GM23338 (cell line): ENCODE data around the gene TCP10L. TPM values are rescaled to one million over a fixed set of nuclear protein-coding genes. Genes with fewer than 3 reads are reported as not detected.

Experiments
- ATAC-seq: fragments of 200-7000 bp; cut with Tn5 transposase; 3 replicates; pipeline ENCODE4 v1.9.1; 2020
- DNase-seq: peaks from one replicate; pipeline ENCODE4 v3.0.0-alpha.2; 2015; ENCODE audit warnings: low spot score
- H2AFZ ChIP-seq: fragments of 200-600 bp; sonication (generic); 2 replicates; pipeline ENCODE4 v1.8.0; 2016; ENCODE audit warnings: antibody characterized with exemption, mild to moderate bottlenecking, moderate library complexity
- H3F3A ChIP-seq: fragments of 200-600 bp; sonication (generic); replicated peaks from 2 replicates; pipeline ENCODE4 v1.8.0; 2017; ENCODE audit warnings: antibody characterized with exemption, mixed run types, low read depth
- H3K27ac ChIP-seq: fragments of 200-600 bp; sonication (generic); 2 replicates; pipeline ENCODE4 v1.6.1; 2016; ENCODE audit warnings: low read depth
- H3K27me3 ChIP-seq: fragments of 200-600 bp; sonication (generic); 2 replicates; pipeline ENCODE4 v1.8.0; 2016; ENCODE audit warnings: mild to moderate bottlenecking, mixed run types, moderate library complexity; ENCODE audit not compliant: insufficient read depth
- H3K36me3 ChIP-seq: fragments of 200-600 bp; sonication (generic); 2 replicates; pipeline ENCODE4 v1.8.0; 2016; ENCODE audit warnings: mild to moderate bottlenecking; ENCODE audit not compliant: insufficient read depth
- H3K4me1 ChIP-seq: fragments of 200-600 bp; sonication (generic); 2 replicates; pipeline ENCODE4 v1.8.0; 2016; ENCODE audit warnings: mild to moderate bottlenecking, moderate library complexity; ENCODE audit not compliant: insufficient read depth
- H3K4me2 ChIP-seq: fragments of 200-600 bp; sonication (generic); 2 replicates; pipeline ENCODE4 v1.7.1; 2017; ENCODE audit warnings: mixed run types
- H3K4me3 ChIP-seq: fragments of 200-600 bp; sonication (generic); 2 replicates; pipeline ENCODE4 v1.6.1; 2016; ENCODE audit warnings: mixed run types
- H3K79me2 ChIP-seq: fragments of 200-600 bp; sonication (generic); replicated peaks from 2 replicates; pipeline ENCODE4 v1.8.0; 2017; ENCODE audit warnings: mild to moderate bottlenecking; ENCODE audit not compliant: insufficient read depth
- H3K9me2 ChIP-seq: fragments of 200-600 bp; sonication (generic); 2 replicates; pipeline ENCODE4 v1.8.0; 2017; ENCODE audit not compliant: insufficient read depth
- H4K20me1 ChIP-seq: fragments of 200-600 bp; sonication (generic); replicated peaks from 2 replicates; pipeline ENCODE4 v1.8.0; 2017; ENCODE audit warnings: mild to moderate bottlenecking; ENCODE audit not compliant: insufficient read depth
- H3K27ac Mint-ChIP-seq: 2 replicates; pipeline ENCODE4 v1.8.0; 2020; ENCODE audit warnings: inconsistent platforms, mild to moderate bottlenecking, moderate library complexity, mixed read lengths
- H3K27me3 Mint-ChIP-seq: 3 replicates; pipeline ENCODE4 v1.8.0; 2022; ENCODE audit warnings: low read depth, mild to moderate bottlenecking, moderate library complexity, mixed read lengths, inconsistent platforms; ENCODE audit not compliant: insufficient read depth, poor library complexity
- H3K36me3 Mint-ChIP-seq: 3 replicates; pipeline ENCODE4 v1.8.0; 2021; ENCODE audit warnings: low read depth, mild to moderate bottlenecking, inconsistent platforms, moderate library complexity, mixed read lengths
- H3K4me1 Mint-ChIP-seq: 3 replicates; pipeline ENCODE4 v1.8.0; 2020; ENCODE audit warnings: mild to moderate bottlenecking, inconsistent platforms, mixed read lengths
- H3K4me3 Mint-ChIP-seq: 3 replicates; pipeline ENCODE4 v1.8.0; 2021; ENCODE audit warnings: moderate library complexity, mild to moderate bottlenecking, inconsistent platforms, mixed read lengths
- H3K9me3 Mint-ChIP-seq: 3 replicates; pipeline ENCODE4 v1.8.0; 2020; ENCODE audit warnings: moderate library complexity, mild to moderate bottlenecking, inconsistent platforms, mixed read lengths
- CREB1 ChIP-seq: fragments of 250-450 bp; sonication (Bioruptor Pico); IDR thresholded peaks from 2 replicates; pipeline ENCODE4 v1.5.0; 2020; ENCODE audit warnings: low read depth, mild to moderate bottlenecking, moderate library complexity
- EZH2 ChIP-seq: fragments of 200-600 bp; sonication (generic); IDR thresholded peaks from one replicate; pipeline ENCODE4 v1.8.0; 2017; ENCODE audit warnings: antibody characterized with exemption, mild to moderate bottlenecking, low read depth; ENCODE audit not compliant: unreplicated experiment
- JUNB ChIP-seq: IDR thresholded peaks from one replicate; pipeline ENCODE4 v1.6.1; 2016; ENCODE audit warnings: antibody characterized with exemption; ENCODE audit not compliant: unreplicated experiment
- NANOG ChIP-seq: IDR thresholded peaks from 2 replicates; pipeline ENCODE4 v1.6.1; 2016; ENCODE audit warnings: antibody characterized with exemption, borderline replicate concordance
- POLR2AphosphoS5 ChIP-seq: IDR thresholded peaks from 2 replicates; pipeline ENCODE4 v1.6.1; 2016; ENCODE audit warnings: antibody characterized with exemption, low read depth
- STAT1 ChIP-seq: IDR thresholded peaks from one replicate; pipeline ENCODE4 v1.6.1; 2016; ENCODE audit warnings: antibody characterized with exemption; ENCODE audit not compliant: unreplicated experiment
- ZNF114 ChIP-seq: fragments of 250-450 bp; sonication (Bioruptor Pico); IDR thresholded peaks from 2 replicates; pipeline ENCODE4 v1.5.0; 2020; ENCODE audit warnings: mild to moderate bottlenecking, moderate library complexity
- ZNF331 ChIP-seq: fragments of 250-450 bp; sonication (Bioruptor Pico); IDR thresholded peaks from 2 replicates; pipeline ENCODE4 v1.5.0; 2020; ENCODE audit warnings: low read depth, mild to moderate bottlenecking, moderate library complexity
- polyA plus RNA-seq: library from polyadenylated mRNA; unstranded; fragments of >200 nt; fragmentation: Nextera tagmentation; extraction: Ambion mirVana; gene quantifications from 2 replicates; pipeline ENCODE4 v1.2.1, GENCODE V29; 2016
- total RNA-seq: library from RNA; depleted of rRNA; stranded (reverse); fragments of >200 nt; shearing (Covaris generic); gene quantifications from 2 replicates; pipeline ENCODE4 v1.2.3, GENCODE V29; 2014
- TF ChIP-seq, protein P1 (sequence below): IDR thresholded peaks from one replicate; pipeline ENCODE4 v1.6.1; 2018; ENCODE audit warnings: antibody characterized with exemption; ENCODE audit not compliant: unreplicated experiment
- TF ChIP-seq, protein P2 (sequence below), 2 experiments: fragments of 200-600 bp in 1 of 2; sonication (generic) in 1 of 2; conservative IDR thresholded peaks; 2 replicates each; pipeline versions ENCODE4 v1.5.1 to v1.6.1; 2016 to 2017; ENCODE audit warnings: antibody characterized with exemption in 2 of 2, low read depth in 2 of 2, mild to moderate bottlenecking in 2 of 2, moderate library complexity in 1 of 2

The TCP10L gene
- total and polyA plus RNA-seq, 2 experiments from 2014 or later = 0.10 to 0.65 TPM

DNA sequence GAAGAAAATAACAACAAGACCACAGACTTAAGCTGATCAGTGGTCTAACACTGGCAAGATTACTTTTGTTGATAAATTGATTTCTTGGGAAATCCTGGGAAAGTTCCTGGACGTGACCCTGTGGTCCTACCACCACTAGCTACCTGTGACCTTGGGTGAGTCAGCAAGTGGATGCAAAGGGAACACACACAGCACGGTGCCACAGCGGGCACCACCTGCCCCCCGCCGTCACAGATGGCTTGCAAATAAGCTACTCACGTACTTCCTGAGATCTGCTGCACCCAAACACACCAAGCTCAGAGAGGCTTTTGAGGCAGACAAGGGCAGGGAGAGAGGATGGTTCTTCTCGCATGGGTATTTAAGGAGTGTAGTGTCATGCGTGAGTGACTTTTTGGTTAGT is 14.2 kb upstream of the TCP10L start (continued):
- TF ChIP-seq, protein P1, sequence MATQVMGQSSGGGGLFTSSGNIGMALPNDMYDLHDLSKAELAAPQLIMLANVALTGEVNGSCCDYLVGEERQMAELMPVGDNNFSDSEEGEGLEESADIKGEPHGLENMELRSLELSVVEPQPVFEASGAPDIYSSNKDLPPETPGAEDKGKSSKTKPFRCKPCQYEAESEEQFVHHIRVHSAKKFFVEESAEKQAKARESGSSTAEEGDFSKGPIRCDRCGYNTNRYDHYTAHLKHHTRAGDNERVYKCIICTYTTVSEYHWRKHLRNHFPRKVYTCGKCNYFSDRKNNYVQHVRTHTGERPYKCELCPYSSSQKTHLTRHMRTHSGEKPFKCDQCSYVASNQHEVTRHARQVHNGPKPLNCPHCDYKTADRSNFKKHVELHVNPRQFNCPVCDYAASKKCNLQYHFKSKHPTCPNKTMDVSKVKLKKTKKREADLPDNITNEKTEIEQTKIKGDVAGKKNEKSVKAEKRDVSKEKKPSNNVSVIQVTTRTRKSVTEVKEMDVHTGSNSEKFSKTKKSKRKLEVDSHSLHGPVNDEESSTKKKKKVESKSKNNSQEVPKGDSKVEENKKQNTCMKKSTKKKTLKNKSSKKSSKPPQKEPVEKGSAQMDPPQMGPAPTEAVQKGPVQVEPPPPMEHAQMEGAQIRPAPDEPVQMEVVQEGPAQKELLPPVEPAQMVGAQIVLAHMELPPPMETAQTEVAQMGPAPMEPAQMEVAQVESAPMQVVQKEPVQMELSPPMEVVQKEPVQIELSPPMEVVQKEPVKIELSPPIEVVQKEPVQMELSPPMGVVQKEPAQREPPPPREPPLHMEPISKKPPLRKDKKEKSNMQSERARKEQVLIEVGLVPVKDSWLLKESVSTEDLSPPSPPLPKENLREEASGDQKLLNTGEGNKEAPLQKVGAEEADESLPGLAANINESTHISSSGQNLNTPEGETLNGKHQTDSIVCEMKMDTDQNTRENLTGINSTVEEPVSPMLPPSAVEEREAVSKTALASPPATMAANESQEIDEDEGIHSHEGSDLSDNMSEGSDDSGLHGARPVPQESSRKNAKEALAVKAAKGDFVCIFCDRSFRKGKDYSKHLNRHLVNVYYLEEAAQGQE = no peak
- TF ChIP-seq STAT1 (no peak), EZH2 (no peak), POLR2AphosphoS5 (no peak), JUNB (no peak), ZNF114 (CRISPR knock-in tag) (no peak), CREB1 (CRISPR knock-in tag) (no peak), ZNF331 (CRISPR knock-in tag) (no peak)
- TF ChIP-seq, protein P2, sequence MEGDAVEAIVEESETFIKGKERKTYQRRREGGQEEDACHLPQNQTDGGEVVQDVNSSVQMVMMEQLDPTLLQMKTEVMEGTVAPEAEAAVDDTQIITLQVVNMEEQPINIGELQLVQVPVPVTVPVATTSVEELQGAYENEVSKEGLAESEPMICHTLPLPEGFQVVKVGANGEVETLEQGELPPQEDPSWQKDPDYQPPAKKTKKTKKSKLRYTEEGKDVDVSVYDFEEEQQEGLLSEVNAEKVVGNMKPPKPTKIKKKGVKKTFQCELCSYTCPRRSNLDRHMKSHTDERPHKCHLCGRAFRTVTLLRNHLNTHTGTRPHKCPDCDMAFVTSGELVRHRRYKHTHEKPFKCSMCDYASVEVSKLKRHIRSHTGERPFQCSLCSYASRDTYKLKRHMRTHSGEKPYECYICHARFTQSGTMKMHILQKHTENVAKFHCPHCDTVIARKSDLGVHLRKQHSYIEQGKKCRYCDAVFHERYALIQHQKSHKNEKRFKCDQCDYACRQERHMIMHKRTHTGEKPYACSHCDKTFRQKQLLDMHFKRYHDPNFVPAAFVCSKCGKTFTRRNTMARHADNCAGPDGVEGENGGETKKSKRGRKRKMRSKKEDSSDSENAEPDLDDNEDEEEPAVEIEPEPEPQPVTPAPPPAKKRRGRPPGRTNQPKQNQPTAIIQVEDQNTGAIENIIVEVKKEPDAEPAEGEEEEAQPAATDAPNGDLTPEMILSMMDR (conservative IDR thresholded peaks at IDR 0.05; ENCODE audit: low read depth in 2 of 2) = no peak

DNA sequence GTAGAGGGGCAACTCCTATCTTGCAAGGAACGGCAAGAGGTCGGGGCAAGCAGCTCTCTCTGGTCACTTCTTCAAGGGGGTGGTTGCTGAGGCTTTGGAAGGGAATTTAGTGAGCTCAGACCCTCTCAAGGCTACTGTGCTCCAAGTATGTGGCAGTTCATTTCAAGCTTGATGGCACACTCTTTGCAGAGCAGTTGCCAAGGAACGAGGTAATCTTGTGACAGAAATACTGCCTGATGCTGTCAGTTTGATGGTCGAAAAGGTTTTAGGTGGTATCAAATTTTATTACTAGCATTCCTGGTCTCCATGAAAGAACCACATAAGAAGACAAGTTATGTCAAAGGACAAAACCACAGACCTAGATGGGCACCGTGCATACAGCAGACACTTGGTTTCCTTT is 13.8 kb upstream of the TCP10L start:
- H4K20me1 ChIP-seq = peaks cover 13% of the 10 kb centered on the region
- no peak overlapping the region for H2AFZ ChIP-seq
- H3K4me3 ChIP-seq = no peak overlapping the region
- peaks cover 57% of the 10 kb centered on the region for H3K36me3 Mint-ChIP-seq
- H3K79me2 ChIP-seq = no peaks in the 10 kb centered on the region; the same call in 1 of the 2 replicates
- H3K27me3 ChIP-seq = no peaks in the 10 kb centered on the region
- H3K4me3 Mint-ChIP-seq = no peak overlapping the region
- H3K36me3 ChIP-seq = peaks cover 27% of the 10 kb centered on the region
- peak overlapping the region; percentile 48; the same call in 1 of the 2 replicates for H3K27ac Mint-ChIP-seq
- DNase-seq (no peak), ATAC-seq (no peak)
- no peaks in the 10 kb centered on the region for H3K9me3 Mint-ChIP-seq
- peaks cover 10% of the 10 kb centered on the region for H3K27me3 Mint-ChIP-seq
- H3K27ac ChIP-seq = no peak overlapping the region
- no peak overlapping the region for H3K4me2 ChIP-seq
- TF ChIP-seq POLR2AphosphoS5 (no peak), NANOG (no peak)
- peaks cover 40% of the 10 kb centered on the region for H3K4me1 Mint-ChIP-seq
- H3F3A ChIP-seq = 0 out of 2 replicates have a peak, but pooled peaks cover 16% of the 10 kb centered on the region
- H3K9me2 ChIP-seq = no peaks in the 10 kb centered on the region
- peaks cover 23% of the 10 kb centered on the region for H3K4me1 ChIP-seq
